Measurements from ENCODE around the gene RPTOR. TPM values are rescaled to one million over a fixed set of nuclear protein-coding genes. Genes with fewer than 3 reads are reported as not detected.

RPTOR gene
- total and polyA plus RNA-seq, 4 experiments from 2014 or later, result 2.4 to 51.8 (median 29.6) TPM

- DNase-seq, result no peak
- Mint-ChIP-seq H3K27me3 (no peaks in the 10 kb centered on the region), H3K36me3 (peaks cover 2 to 23% of the 10 kb centered on the region in 2 donors), H3K9me3 (peaks cover 0 to 2% (median 0%) of the 10 kb centered on the region in 8 donors), H3K27ac (peak overlapping the region; percentile 49 to 95 (median 87)), H3K4me3 (peak overlapping the region in 2 of 8 donors; percentile 72 to 84), H3K4me1 (peaks cover 43 to 75% (median 62%) of the 10 kb centered on the region in 4 donors)
- CTCF ChIA-PET (ENCODE audit: partially characterized antibody), result interaction anchor here (1.3 to 1.4 kb wide), 2 partner anchors 75 to 249 kb away, joined by 3 read pairs; no protein-coding TSS in a partner anchor
- intact Hi-C loops (cut with micrococcal nuclease), result no loop called here
- H3K36me3 ChIP-seq (ENCODE audit: insufficient read depth, low read length), result no peaks in the 10 kb centered on the region
- H3K4me1 ChIP-seq (ENCODE audit: insufficient read depth, low read length), result peaks cover 59% of the 10 kb centered on the region
- no peak overlapping the region for H3K4me3 ChIP-seq (ENCODE audit: low read length in 2 of 2)
- no peak overlapping the region for H3K27ac ChIP-seq (ENCODE audit: low read depth, low read length)
- no peaks in the 10 kb centered on the region for H3K9me3 ChIP-seq (ENCODE audit: control insufficient read depth in 1 of 2, low read length in 2 of 2)
- no peaks in the 10 kb centered on the region for H3K27me3 ChIP-seq (ENCODE audit: insufficient read depth, low read length)
- POLR2A ChIA-PET (ENCODE audit: partially characterized antibody), result interaction anchor here (1.0 to 3.0 kb wide), 8 partner anchors 12 to 242 kb away, joined by 3 to 21 read pairs (median 4); no protein-coding TSS in a partner anchor
Measured at GRCh38 chr17:80650331-80650672, 105.7 kb downstream of the RPTOR start.

GRCh38 chr17:80650751-80651518 is 106.3 kb downstream of the RPTOR start:
- Mint-ChIP-seq H3K4me1 (peaks cover 38 to 72% (median 57%) of the 10 kb centered on the region in 4 donors), H3K27ac (peak overlapping the region in 5 of 7 donors; percentile 14 to 79 (median 48)), H3K9me3 (peaks cover 0 to 3% (median 0%) of the 10 kb centered on the region in 8 donors), H3K27me3 (no peaks in the 10 kb centered on the region), H3K4me3 (peak overlapping the region in 1 of 8 donors; percentile 56), H3K36me3 (peaks cover 2 to 22% of the 10 kb centered on the region in 2 donors)
- intact Hi-C loops (cut with micrococcal nuclease), result no loop called here
- peaks cover 53% of the 10 kb centered on the region for H3K4me1 ChIP-seq (ENCODE audit: insufficient read depth, low read length)
- DNase-seq, result no peak
- no peaks in the 10 kb centered on the region for H3K36me3 ChIP-seq (ENCODE audit: insufficient read depth, low read length)
- CTCF ChIA-PET (ENCODE audit: partially characterized antibody), result no interaction called here
- H3K9me3 ChIP-seq (ENCODE audit: control insufficient read depth in 1 of 2, low read length in 2 of 2), result no peaks in the 10 kb centered on the region
- POLR2A ChIA-PET (ENCODE audit: partially characterized antibody), result interaction anchor here (1.0 to 3.0 kb wide), 4 partner anchors 13 to 241 kb away, joined by 3 to 21 read pairs (median 5); no protein-coding TSS in a partner anchor
- no peaks in the 10 kb centered on the region for H3K27me3 ChIP-seq (ENCODE audit: insufficient read depth, low read length)
- no peak overlapping the region for H3K4me3 ChIP-seq (ENCODE audit: low read length in 2 of 2)
- no peak overlapping the region for H3K27ac ChIP-seq (ENCODE audit: low read depth, low read length)

GRCh38 chr17:80652756-80653330 is 108.2 kb downstream of the RPTOR start:
- H3K4me3 Mint-ChIP-seq, result no peak overlapping the region
- no peaks in the 10 kb centered on the region for H3K27me3 ChIP-seq (ENCODE audit: insufficient read depth, low read length)
- peaks cover 0 to 6% (median 3%) of the 10 kb centered on the region in 8 donors for H3K9me3 Mint-ChIP-seq
- H3K27ac Mint-ChIP-seq, result peak overlapping the region in 5 of 7 donors; percentile 7 to 79 (median 57)
- no peaks in the 10 kb centered on the region for H3K36me3 ChIP-seq (ENCODE audit: insufficient read depth, low read length)
- H3K27ac ChIP-seq (ENCODE audit: low read depth, low read length), result no peak overlapping the region
- ChIA-PET POLR2A (ENCODE audit: partially characterized antibody) (interaction anchor here (0.9 kb wide), 2 partner anchors 10 to 159 kb away, joined by 3 read pairs; no protein-coding TSS in a partner anchor), CTCF (ENCODE audit: partially characterized antibody) (no interaction called here)
- no peak overlapping the region for H3K4me3 ChIP-seq (ENCODE audit: low read length in 2 of 2)
- intact Hi-C loops (cut with micrococcal nuclease), result no loop called here
- H3K27me3 Mint-ChIP-seq, result no peaks in the 10 kb centered on the region
- H3K4me1 ChIP-seq (ENCODE audit: insufficient read depth, low read length), result peaks cover 34% of the 10 kb centered on the region
- no peaks in the 10 kb centered on the region for H3K9me3 ChIP-seq (ENCODE audit: control insufficient read depth in 1 of 2, low read length in 2 of 2)
- peaks cover 2 to 30% of the 10 kb centered on the region in 2 donors for H3K36me3 Mint-ChIP-seq
- DNase-seq, result no peak
- peaks cover 34 to 56% (median 51%) of the 10 kb centered on the region in 4 donors for H3K4me1 Mint-ChIP-seq

- Histone ChIP-seq H3K4me3 (ENCODE audit: low read length in 2 of 2) (no peak overlapping the region), H3K36me3 (ENCODE audit: insufficient read depth, low read length) (no peaks in the 10 kb centered on the region), H3K9me3 (ENCODE audit: control insufficient read depth in 1 of 2, low read length in 2 of 2) (no peaks in the 10 kb centered on the region), H3K27ac (ENCODE audit: low read depth, low read length) (no peak overlapping the region), H3K27me3 (ENCODE audit: insufficient read depth, low read length) (no peaks in the 10 kb centered on the region), H3K4me1 (ENCODE audit: insufficient read depth, low read length) (peaks cover 24% of the 10 kb centered on the region)
- peaks cover 0 to 14% (median 4%) of the 10 kb centered on the region in 8 donors for H3K9me3 Mint-ChIP-seq
- H3K4me1 Mint-ChIP-seq, result peaks cover 30 to 50% (median 45%) of the 10 kb centered on the region in 4 donors
- peaks cover 2 to 39% of the 10 kb centered on the region in 2 donors for H3K36me3 Mint-ChIP-seq
- intact Hi-C loops (cut with micrococcal nuclease), result no loop called here
- H3K27me3 Mint-ChIP-seq, result no peaks in the 10 kb centered on the region
- H3K27ac Mint-ChIP-seq, result no peak overlapping the region
- no peak for DNase-seq
- no peak overlapping the region for H3K4me3 Mint-ChIP-seq
- ChIA-PET POLR2A (ENCODE audit: partially characterized antibody) (interaction anchor here (0.9 kb wide), 1 partner anchor 9 kb away, joined by 3 read pairs; no protein-coding TSS in a partner anchor), CTCF (ENCODE audit: partially characterized antibody) (no interaction called here)
Measured at GRCh38 chr17:80653856-80654255, 109.2 kb downstream of the RPTOR start.

GRCh38 chr17:80655608-80656007 is 111.0 kb downstream of the RPTOR start:
- intact Hi-C loops (cut with micrococcal nuclease), result no loop called here
- Mint-ChIP-seq H3K27ac (peak overlapping the region in 2 of 7 donors; percentile 31 to 60), H3K9me3 (peaks cover 0 to 14% (median 4%) of the 10 kb centered on the region in 8 donors)

GRCh38 chr17:80656590-80656989 is 112.0 kb downstream of the RPTOR start:
- H3K36me3 ChIP-seq (ENCODE audit: insufficient read depth, low read length), result no peaks in the 10 kb centered on the region
- Mint-ChIP-seq H3K4me3 (no peak overlapping the region), H3K36me3 (peaks cover 0 to 32% of the 10 kb centered on the region in 2 donors), H3K27ac (peak overlapping the region in 1 of 7 donors; percentile 57), H3K27me3 (no peaks in the 10 kb centered on the region), H3K4me1 (peaks cover 15 to 29% (median 23%) of the 10 kb centered on the region in 4 donors), H3K9me3 (peaks cover 0 to 14% (median 4%) of the 10 kb centered on the region in 8 donors)
- DNase-seq, result no peak
- H3K4me3 ChIP-seq (ENCODE audit: low read length in 2 of 2), result no peak overlapping the region
- no peaks in the 10 kb centered on the region for H3K27me3 ChIP-seq (ENCODE audit: insufficient read depth, low read length)
- intact Hi-C loops (cut with micrococcal nuclease), result no loop called here
- ChIA-PET POLR2A (ENCODE audit: partially characterized antibody) (no interaction called here), CTCF (ENCODE audit: partially characterized antibody) (interaction anchor here (1.5 kb wide), 1 partner anchor 9 kb away, joined by 4 read pairs; no protein-coding TSS in a partner anchor)
- H3K9me3 ChIP-seq (ENCODE audit: control insufficient read depth in 1 of 2, low read length in 2 of 2), result no peaks in the 10 kb centered on the region
- H3K27ac ChIP-seq (ENCODE audit: low read depth, low read length), result no peak overlapping the region
- no peaks in the 10 kb centered on the region for H3K4me1 ChIP-seq (ENCODE audit: insufficient read depth, low read length)

More at GRCh38 chr17:80655608-80656007, 111.0 kb downstream of the RPTOR start:
- no peak overlapping the region for H3K4me3 Mint-ChIP-seq
- no peaks in the 10 kb centered on the region for H3K27me3 Mint-ChIP-seq
- no peak overlapping the region for H3K27ac ChIP-seq (ENCODE audit: low read depth, low read length)
- peaks cover 2 to 33% of the 10 kb centered on the region in 2 donors for H3K36me3 Mint-ChIP-seq
- ChIA-PET CTCF (ENCODE audit: partially characterized antibody) (no interaction called here), POLR2A (ENCODE audit: partially characterized antibody) (no interaction called here)
- no peaks in the 10 kb centered on the region for H3K9me3 ChIP-seq (ENCODE audit: control insufficient read depth in 1 of 2, low read length in 2 of 2)
- no peaks in the 10 kb centered on the region for H3K36me3 ChIP-seq (ENCODE audit: insufficient read depth, low read length)
- H3K4me1 Mint-ChIP-seq, result peaks cover 17 to 35% (median 29%) of the 10 kb centered on the region in 4 donors
- no peak for DNase-seq
- no peaks in the 10 kb centered on the region for H3K27me3 ChIP-seq (ENCODE audit: insufficient read depth, low read length)
- no peak overlapping the region for H3K4me3 ChIP-seq (ENCODE audit: low read length in 2 of 2)
- peaks cover 6% of the 10 kb centered on the region for H3K4me1 ChIP-seq (ENCODE audit: insufficient read depth, low read length)

GRCh38 chr17:80657561-80657960 is 112.9 kb downstream of the RPTOR start:
- peaks cover 0 to 14% (median 4%) of the 10 kb centered on the region in 8 donors for H3K9me3 Mint-ChIP-seq
- DNase-seq, result no peak
- intact Hi-C loops (cut with micrococcal nuclease), result no loop called here
- peaks cover 14 to 32% (median 25%) of the 10 kb centered on the region in 4 donors for H3K4me1 Mint-ChIP-seq
- ChIA-PET POLR2A (ENCODE audit: partially characterized antibody) (interaction anchor here (1.0 kb wide), 1 partner anchor 10 kb away, joined by 4 read pairs; no protein-coding TSS in a partner anchor), CTCF (ENCODE audit: partially characterized antibody) (interaction anchor here (1.5 kb wide), 1 partner anchor 10 kb away, joined by 4 read pairs; no protein-coding TSS in a partner anchor)
- H3K36me3 Mint-ChIP-seq, result peaks cover 0 to 32% of the 10 kb centered on the region in 2 donors
- no peaks in the 10 kb centered on the region for H3K27me3 Mint-ChIP-seq
- Histone ChIP-seq H3K27ac (ENCODE audit: low read depth, low read length) (no peak overlapping the region), H3K4me1 (ENCODE audit: insufficient read depth, low read length) (peaks cover 2% of the 10 kb centered on the region), H3K27me3 (ENCODE audit: insufficient read depth, low read length) (no peaks in the 10 kb centered on the region), H3K4me3 (ENCODE audit: low read length in 2 of 2) (no peak overlapping the region), H3K36me3 (ENCODE audit: insufficient read depth, low read length) (no peaks in the 10 kb centered on the region), H3K9me3 (ENCODE audit: control insufficient read depth in 1 of 2, low read length in 2 of 2) (no peaks in the 10 kb centered on the region)
- H3K27ac Mint-ChIP-seq, result no peak overlapping the region
- no peak overlapping the region for H3K4me3 Mint-ChIP-seq

All from CD4-positive, alpha-beta memory T cell (primary cell).